PFSK-1 (cell line): ENCODE measurements around the gene VAPB.

Source experiments
- FOXP2 ChIP-seq: optimal IDR thresholded peaks from 2 replicates; pipeline ENCODE3; 2011; ENCODE audit warnings: borderline replicate concordance, control low read depth, inconsistent platforms; ENCODE audit not compliant: insufficient read depth; ENCODE audit errors: extremely low read length, extremely low read depth
- POLR2AphosphoS5 ChIP-seq: IDR thresholded peaks from 2 replicates; pipeline ENCODE4 v1.6.1; 2012; ENCODE audit warnings: low read depth, mild to moderate bottlenecking, control low read depth, low read length, moderate library complexity
- REST ChIP-seq, 2 experiments: IDR thresholded peaks; 2 replicates each; pipeline versions ENCODE4 v1.6.1 to v1.8.0; 2011 to 2012; ENCODE audit warnings: low read depth in 2 of 2, low read length in 2 of 2, control low read depth in 1 of 2, inconsistent platforms in 1 of 2, mild to moderate bottlenecking in 1 of 2, moderate library complexity in 1 of 2; ENCODE audit not compliant: insufficient read depth in 1 of 2
- SIN3A ChIP-seq: IDR thresholded peaks from 2 replicates; pipeline ENCODE4 v1.6.1; 2012; ENCODE audit warnings: mild to moderate bottlenecking, low read length, moderate library complexity, borderline replicate concordance; ENCODE audit not compliant: insufficient read depth
- TAF1 ChIP-seq: IDR thresholded peaks from 2 replicates; pipeline ENCODE4 v1.6.1; 2012; ENCODE audit warnings: low read length, control low read depth, borderline replicate concordance; ENCODE audit not compliant: insufficient read depth

The VAPB gene

GRCh38 chr20:58495623-58496428 lies 106.8 kb downstream of the VAPB start:
- TF ChIP-seq TAF1, result no peak
- no peak for TF ChIP-seq REST (IDR thresholded peaks at IDR 0.05; ENCODE audit: insufficient read depth in 1 of 2, low read depth in 2 of 2, low read length in 2 of 2)
- no peak for TF ChIP-seq FOXP2
- no peak for TF ChIP-seq POLR2AphosphoS5

- TF ChIP-seq POLR2AphosphoS5 (no peak), FOXP2 (no peak), SIN3A (no peak), TAF1 (no peak), REST (IDR thresholded peaks at IDR 0.05; ENCODE audit: insufficient read depth in 1 of 2, low read depth in 2 of 2, low read length in 2 of 2) (no peak)
These were observed 107.4 kb downstream of the VAPB start for GRCh38 chr20:58496429-58496769.

GRCh38 chr20:58497076-58497641 lies 108.1 kb downstream of the VAPB start:
- TF ChIP-seq FOXP2, result no peak
- TF ChIP-seq POLR2AphosphoS5, result no peak
- no peak for TF ChIP-seq SIN3A
- no peak for TF ChIP-seq TAF1
- no peak for TF ChIP-seq REST (IDR thresholded peaks at IDR 0.05; ENCODE audit: insufficient read depth in 1 of 2, low read depth in 2 of 2, low read length in 2 of 2)

- TF ChIP-seq FOXP2 (no peak), SIN3A (no peak), TAF1 (no peak)
These were observed 108.9 kb downstream of the VAPB start for GRCh38 chr20:58497724-58498469.

DNA sequence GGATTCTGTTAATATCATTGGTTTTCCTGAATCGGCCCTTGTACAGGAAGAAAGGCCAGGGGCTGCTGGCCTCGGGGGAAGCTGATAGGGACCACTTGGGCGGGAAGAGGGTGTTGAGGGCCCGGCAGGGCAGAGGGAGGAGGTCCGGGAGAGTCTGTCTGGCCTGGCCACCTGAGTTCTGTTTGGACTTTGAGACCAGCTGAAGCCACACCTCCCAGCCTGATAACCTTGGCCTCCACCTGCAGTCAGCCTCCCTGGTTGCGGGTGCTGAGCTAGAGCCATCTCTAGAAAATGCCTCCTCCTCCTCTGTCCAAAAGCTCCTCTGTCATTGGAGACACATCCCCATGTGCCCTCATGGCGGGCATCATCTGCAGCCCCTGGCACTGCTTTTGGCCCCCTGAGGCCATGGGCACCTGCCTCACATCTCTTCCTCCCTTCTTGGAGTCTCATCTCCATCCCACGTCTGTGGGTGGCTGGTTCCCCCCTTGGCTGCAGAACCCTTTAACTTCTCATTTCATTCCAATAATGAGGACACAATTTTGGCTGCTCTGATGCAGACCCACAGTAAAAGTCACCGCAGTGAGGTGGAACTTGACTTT lies 109.5 kb downstream of the VAPB start:
- no peak for TF ChIP-seq FOXP2
- TF ChIP-seq REST (IDR thresholded peaks at IDR 0.05; ENCODE audit: insufficient read depth in 1 of 2, low read depth in 2 of 2, low read length in 2 of 2), result no peak
- no peak for TF ChIP-seq TAF1
- TF ChIP-seq SIN3A, result no peak
- no peak for TF ChIP-seq POLR2AphosphoS5
